ENCODE measurements around the gene SLC9A3.

DNA sequence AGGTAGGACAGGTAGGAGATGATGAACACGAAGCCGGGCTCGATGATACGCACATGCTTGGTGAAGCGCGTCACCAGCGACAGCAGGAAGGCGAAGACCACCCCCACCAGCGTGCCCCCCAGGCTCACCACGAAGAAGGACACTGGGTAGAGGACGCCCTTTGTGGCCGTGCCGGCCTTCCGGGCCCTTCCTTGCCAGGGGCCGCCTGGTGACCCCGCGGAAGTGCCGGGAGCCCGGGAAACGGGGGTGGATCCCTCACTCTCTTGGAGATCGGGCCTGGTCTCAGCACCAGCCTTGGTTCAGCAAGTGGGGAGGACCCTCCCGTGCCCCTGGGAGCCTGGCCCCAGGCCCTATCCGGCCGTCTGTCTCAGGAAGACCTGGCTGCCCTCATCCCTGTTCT, 39.7 kb downstream of the SLC9A3 start:
- TF ChIP-seq, protein P1, sequence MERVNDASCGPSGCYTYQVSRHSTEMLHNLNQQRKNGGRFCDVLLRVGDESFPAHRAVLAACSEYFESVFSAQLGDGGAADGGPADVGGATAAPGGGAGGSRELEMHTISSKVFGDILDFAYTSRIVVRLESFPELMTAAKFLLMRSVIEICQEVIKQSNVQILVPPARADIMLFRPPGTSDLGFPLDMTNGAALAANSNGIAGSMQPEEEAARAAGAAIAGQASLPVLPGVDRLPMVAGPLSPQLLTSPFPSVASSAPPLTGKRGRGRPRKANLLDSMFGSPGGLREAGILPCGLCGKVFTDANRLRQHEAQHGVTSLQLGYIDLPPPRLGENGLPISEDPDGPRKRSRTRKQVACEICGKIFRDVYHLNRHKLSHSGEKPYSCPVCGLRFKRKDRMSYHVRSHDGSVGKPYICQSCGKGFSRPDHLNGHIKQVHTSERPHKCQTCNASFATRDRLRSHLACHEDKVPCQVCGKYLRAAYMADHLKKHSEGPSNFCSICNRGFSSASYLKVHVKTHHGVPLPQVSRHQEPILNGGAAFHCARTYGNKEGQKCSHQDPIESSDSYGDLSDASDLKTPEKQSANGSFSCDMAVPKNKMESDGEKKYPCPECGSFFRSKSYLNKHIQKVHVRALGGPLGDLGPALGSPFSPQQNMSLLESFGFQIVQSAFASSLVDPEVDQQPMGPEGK (CRISPR knock-in tag; IDR thresholded peaks at IDR 0.05; ENCODE audit: borderline replicate concordance), result no peak
- TF ChIP-seq ARNTL (CRISPR knock-in tag; IDR thresholded peaks at IDR 0.05; ENCODE audit: borderline replicate concordance, low read depth) (no peak), ZNF70 (CRISPR knock-in tag; IDR thresholded peaks at IDR 0.05) (no peak), RARB (CRISPR knock-in tag; IDR thresholded peaks at IDR 0.05) (no peak), ESRRG (CRISPR knock-in tag; IDR thresholded peaks at IDR 0.05) (no peak), ZFP30 (CRISPR knock-in tag; IDR thresholded peaks at IDR 0.05) (no peak), TOX (CRISPR knock-in tag; IDR thresholded peaks at IDR 0.05; ENCODE audit: borderline replicate concordance) (no peak)
- TF ChIP-seq, protein P2, sequence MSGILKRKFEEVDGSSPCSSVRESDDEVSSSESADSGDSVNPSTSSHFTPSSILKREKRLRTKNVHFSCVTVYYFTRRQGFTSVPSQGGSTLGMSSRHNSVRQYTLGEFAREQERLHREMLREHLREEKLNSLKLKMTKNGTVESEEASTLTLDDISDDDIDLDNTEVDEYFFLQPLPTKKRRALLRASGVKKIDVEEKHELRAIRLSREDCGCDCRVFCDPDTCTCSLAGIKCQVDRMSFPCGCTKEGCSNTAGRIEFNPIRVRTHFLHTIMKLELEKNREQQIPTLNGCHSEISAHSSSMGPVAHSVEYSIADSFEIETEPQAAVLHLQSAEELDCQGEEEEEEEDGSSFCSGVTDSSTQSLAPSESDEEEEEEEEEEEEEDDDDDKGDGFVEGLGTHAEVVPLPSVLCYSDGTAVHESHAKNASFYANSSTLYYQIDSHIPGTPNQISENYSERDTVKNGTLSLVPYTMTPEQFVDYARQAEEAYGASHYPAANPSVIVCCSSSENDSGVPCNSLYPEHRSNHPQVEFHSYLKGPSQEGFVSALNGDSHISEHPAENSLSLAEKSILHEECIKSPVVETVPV (CRISPR knock-in tag; IDR thresholded peaks at IDR 0.05), result no peak
- TF ChIP-seq, protein P3, sequence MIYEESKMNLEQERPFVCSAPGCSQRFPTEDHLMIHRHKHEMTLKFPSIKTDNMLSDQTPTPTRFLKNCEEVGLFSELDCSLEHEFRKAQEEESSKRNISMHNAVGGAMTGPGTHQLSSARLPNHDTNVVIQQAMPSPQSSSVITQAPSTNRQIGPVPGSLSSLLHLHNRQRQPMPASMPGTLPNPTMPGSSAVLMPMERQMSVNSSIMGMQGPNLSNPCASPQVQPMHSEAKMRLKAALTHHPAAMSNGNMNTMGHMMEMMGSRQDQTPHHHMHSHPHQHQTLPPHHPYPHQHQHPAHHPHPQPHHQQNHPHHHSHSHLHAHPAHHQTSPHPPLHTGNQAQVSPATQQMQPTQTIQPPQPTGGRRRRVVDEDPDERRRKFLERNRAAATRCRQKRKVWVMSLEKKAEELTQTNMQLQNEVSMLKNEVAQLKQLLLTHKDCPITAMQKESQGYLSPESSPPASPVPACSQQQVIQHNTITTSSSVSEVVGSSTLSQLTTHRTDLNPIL (CRISPR knock-in tag; IDR thresholded peaks at IDR 0.05; ENCODE audit: low read depth), result no peak

Measured in SK-N-SH treated with all-trans-retinoic acid at 6 μM for 48 hours (cell line).